HFF-Myc (cell line): ENCODE measurements around the gene LIMCH1.

Experiments used
- DNase-seq: peaks from one replicate; pipeline ENCODE4 v3.0.0-alpha.2; 2011; ENCODE audit warnings: low read depth; ENCODE audit errors: extremely low read depth
- H3K4me3 ChIP-seq: replicated peaks from 2 replicates; pipeline ENCODE4 v1.5.1; 2011; ENCODE audit warnings: low read depth, mild to moderate bottlenecking, control low read depth, low read length
- TF ChIP-seq, protein P1 (sequence below): IDR thresholded peaks from 2 replicates; pipeline ENCODE4 v1.5.1; 2012; ENCODE audit warnings: mild to moderate bottlenecking, low read depth, low read length, control low read depth; ENCODE audit errors: missing control alignments

The LIMCH1 gene

DNA sequence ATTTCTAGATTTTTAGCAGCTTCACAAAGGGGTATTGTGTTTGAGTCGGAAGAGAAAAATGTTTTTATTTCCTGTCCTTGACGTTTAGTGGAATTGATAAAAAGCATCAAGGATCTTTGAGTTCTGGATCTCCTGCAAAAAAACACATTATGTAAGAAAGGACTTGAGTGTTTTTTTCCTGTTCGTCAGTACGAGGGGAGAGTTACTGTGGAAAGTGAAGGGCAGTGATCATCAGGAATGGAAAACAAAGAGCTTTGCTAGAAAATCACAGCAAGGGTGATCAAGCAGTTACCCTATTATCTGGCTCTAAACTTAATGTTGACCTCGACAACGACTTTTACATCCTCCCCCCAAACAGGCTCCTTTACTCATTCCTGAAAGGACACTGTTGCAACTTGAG is 7.3 kb downstream of the LIMCH1 start:
- TF ChIP-seq, protein P1, sequence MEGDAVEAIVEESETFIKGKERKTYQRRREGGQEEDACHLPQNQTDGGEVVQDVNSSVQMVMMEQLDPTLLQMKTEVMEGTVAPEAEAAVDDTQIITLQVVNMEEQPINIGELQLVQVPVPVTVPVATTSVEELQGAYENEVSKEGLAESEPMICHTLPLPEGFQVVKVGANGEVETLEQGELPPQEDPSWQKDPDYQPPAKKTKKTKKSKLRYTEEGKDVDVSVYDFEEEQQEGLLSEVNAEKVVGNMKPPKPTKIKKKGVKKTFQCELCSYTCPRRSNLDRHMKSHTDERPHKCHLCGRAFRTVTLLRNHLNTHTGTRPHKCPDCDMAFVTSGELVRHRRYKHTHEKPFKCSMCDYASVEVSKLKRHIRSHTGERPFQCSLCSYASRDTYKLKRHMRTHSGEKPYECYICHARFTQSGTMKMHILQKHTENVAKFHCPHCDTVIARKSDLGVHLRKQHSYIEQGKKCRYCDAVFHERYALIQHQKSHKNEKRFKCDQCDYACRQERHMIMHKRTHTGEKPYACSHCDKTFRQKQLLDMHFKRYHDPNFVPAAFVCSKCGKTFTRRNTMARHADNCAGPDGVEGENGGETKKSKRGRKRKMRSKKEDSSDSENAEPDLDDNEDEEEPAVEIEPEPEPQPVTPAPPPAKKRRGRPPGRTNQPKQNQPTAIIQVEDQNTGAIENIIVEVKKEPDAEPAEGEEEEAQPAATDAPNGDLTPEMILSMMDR = no peak
- DNase-seq = no peak
- H3K4me3 ChIP-seq = no peak overlapping the region

DNA sequence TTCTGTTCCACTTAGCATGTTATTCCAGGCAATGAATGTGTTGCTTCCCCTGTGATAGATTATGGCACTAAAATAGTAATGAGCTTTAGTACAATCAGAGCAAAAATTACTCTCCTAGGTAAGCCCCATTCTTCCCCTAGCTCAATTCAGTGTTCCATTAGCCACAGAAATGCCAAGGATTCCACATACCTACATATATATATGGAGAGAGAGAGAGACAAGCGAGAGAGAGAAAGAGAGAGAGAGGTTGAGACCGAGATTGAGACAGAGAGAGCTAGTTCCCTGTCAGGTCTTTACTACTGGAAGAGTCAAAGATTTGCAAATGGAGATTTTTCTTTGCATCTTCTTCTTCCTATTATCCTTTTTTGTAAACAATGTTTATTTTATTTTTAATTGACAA is 8.7 kb downstream of the LIMCH1 start:
- DNase-seq = no peak
- TF ChIP-seq, protein P1 = no peak
- H3K4me3 ChIP-seq = no peak overlapping the region

DNA sequence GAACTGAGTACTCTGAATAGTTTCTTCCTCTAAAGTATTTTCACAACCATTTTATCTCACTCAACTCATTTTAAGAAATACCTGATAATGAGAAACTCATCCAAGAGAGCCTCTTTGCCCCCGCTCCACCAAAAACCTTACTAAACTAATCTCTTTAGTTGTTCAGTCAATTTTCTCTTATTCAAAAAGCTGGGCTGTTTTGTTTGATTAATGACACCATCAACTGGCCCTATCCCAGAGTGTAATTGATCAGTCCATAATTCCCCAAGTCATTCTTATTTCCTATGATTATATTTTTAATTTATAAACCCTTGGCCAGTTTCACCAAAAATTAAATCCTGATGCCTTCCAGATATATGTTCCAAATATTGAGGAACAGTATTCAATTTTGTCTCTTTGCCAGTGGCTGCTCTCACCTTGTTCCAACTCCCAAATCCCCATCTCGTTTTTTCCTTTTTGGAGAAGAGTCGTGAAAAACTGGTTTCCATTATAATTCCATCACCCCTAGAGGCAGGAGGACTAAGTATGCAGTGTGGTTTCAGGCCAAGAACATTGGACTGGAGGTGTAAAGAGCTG is 10.4 kb downstream of the LIMCH1 start:
- TF ChIP-seq, protein P1 = no peak
- H3K4me3 ChIP-seq = no peak overlapping the region
- no peak for DNase-seq

DNA sequence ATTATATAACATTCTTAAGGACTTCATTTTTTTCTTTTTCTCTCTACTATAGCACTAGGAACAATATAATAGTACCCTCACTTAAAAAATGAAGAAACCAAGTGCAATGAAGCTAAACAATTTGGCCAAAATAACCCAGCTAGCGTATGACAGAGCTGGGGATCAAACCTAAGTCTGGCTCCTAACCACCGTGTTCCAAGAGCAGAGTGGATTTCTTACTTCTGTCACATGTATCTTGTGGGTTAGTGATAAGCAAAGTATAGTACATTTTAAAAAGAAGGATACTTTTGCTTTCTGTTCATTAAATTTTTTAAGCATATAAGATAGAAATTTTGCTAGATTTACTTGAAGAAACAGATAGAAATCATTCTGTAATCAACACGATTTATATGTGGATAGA is 11.5 kb downstream of the LIMCH1 start:
- TF ChIP-seq, protein P1 = no peak
- no peak overlapping the region for H3K4me3 ChIP-seq

DNA sequence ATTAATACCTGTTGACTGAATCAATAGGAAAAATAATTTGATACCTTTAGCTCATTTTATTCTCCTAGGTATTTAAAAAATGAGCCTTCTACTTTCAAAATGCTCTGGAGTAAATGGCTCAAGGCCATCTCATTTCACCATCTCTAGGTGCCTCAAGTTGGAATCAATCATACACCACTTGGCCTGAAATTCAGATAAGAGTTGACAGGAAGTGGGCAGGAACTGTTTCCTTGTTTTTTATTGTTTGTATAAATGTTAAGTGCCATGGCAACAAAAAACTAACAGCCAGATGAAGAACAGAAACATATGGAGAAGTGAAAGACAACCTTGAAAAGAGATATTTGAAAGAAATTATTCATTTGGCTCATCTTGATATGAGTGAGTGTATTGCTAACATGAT is 12.4 kb downstream of the LIMCH1 start:
- H3K4me3 ChIP-seq = no peak overlapping the region
- TF ChIP-seq, protein P1 = no peak
- DNase-seq = no peak

More for the DNA sequence above, 11.5 kb downstream of the LIMCH1 start:
- DNase-seq = no peak

DNA sequence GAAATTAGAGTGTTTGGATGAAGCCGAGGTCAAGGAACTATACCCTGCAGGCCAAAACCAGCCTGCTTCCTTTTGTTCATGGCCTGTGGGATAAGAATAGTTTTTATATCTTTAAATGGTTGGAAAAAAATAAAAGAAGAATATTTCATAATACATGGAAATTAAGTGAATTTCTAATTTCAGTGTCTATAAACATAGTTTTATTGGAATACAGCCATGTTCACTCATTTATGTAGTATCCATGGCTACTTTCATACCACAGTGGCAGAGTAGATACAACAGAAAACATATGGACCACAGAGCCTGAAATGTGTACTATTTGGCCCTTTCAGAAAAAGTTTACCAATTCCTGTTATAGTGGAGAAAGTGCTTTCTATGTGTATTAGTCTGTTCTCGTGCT is 13.6 kb downstream of the LIMCH1 start:
- no peak for DNase-seq
- H3K4me3 ChIP-seq = no peak overlapping the region
- TF ChIP-seq, protein P1 = no peak

DNA sequence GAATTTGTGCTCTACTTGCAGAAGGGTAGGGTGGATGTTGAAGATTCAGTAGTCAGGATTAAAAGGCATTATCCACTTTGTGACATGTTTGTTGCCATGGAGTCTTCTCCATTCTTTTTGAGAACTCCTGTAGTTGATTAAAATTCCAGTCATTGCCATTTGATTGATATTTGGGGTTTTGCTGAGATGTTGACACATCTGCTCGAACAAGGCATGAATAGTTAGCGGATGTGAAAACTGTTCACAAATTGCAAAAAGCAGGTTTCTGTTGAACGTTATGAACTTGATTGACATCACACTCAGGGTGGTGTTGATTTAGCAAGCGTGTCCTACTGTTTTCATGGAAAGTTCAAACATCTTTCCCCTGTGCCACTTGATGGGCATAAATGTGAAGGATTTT is 16.9 kb downstream of the LIMCH1 start:
- DNase-seq = no peak
- TF ChIP-seq, protein P1 = no peak
- H3K4me3 ChIP-seq = no peak overlapping the region
